HepG2 (cell line): ENCODE data around the gene TMEM134. TPM values are rescaled to one million over a fixed set of nuclear protein-coding genes. Genes with fewer than 3 reads are reported as not detected.

Experiments
- PRDM4 ChIP-seq: sonication (generic); formaldehyde crosslinking; IDR thresholded peaks from 2 replicates; pipeline ENCODE4 v1.9.0; 2021; ENCODE audit warnings: missing genetic modification reagents, borderline replicate concordance
- SNAPC5 ChIP-seq: sonication (generic); formaldehyde crosslinking; IDR thresholded peaks from 2 replicates; pipeline ENCODE4 v1.8.1; 2023; ENCODE audit warnings: mild to moderate bottlenecking, missing genetic modification reagents, borderline replicate concordance
- ZBTB44 ChIP-seq: sonication (generic); formaldehyde crosslinking; IDR thresholded peaks from 2 replicates; pipeline ENCODE4 v1.4.0; 2020; ENCODE audit warnings: missing genetic modification reagents
- ZNF513 ChIP-seq: sonication (generic); formaldehyde crosslinking; conservative IDR thresholded peaks from 2 replicates; pipeline ENCODE4 v1.5.0; 2020; ENCODE audit warnings: missing genetic modification reagents
- polyA plus RNA-seq, 8 experiments: library from polyadenylated mRNA; depleted of rRNA in 3 of 8; stranded (reverse) in 7 of 8; unstranded in 1 of 8; fragments of >200 nt; fragmentation: Illumina TruSeq in 4 of 8; extraction: Trizol in 4 of 8; gene quantifications; 2 replicates each; pipeline versions ENCODE4 v1.2.1 to v1.2.3, GENCODE V29; 2011 to 2016; ENCODE audit warnings: low read depth in 4 of 8, missing spikeins in 1 of 8, mixed read lengths in 1 of 8; ENCODE audit not compliant: insufficient read depth in 1 of 8
- total RNA-seq, 5 experiments: library from RNA; depleted of rRNA; stranded (reverse); fragments of >200 nt; fragmentation: Illumina TruSeq; extraction: Trizol; gene quantifications; 2 replicates each; pipeline ENCODE4 v1.2.3, GENCODE V29; 2016; ENCODE audit warnings: low read depth in 1 of 5

Gene TMEM134
- total and polyA plus RNA-seq, 2 of the 13 experiments (the other 11 are each of a cell fraction or from before 2014, with no cell fraction given), result 6.9 to 26.9 TPM

- no peak for TF ChIP-seq ZBTB44
- TF ChIP-seq SNAPC5 (CRISPR knock-in tag), result no peak
- no peak for TF ChIP-seq ZNF513
- no peak for TF ChIP-seq PRDM4
- TF ChIP-seq, all 625 proteins: peak for 0
These were observed 34.3 kb upstream of the TMEM134 start (continued) for GRCh38 chr11:67503119-67504004.
